GM19397 (cell line): ENCODE measurements around the gene INA.

Experiments
- ATAC-seq: cut with Tn5 transposase; IDR thresholded peaks from one replicate; pipeline ENCODE4 v1.9.1; 2021; ENCODE audit warnings: mild to moderate bottlenecking, moderate library complexity; ENCODE audit not compliant: unreplicated experiment

Gene INA

DNA sequence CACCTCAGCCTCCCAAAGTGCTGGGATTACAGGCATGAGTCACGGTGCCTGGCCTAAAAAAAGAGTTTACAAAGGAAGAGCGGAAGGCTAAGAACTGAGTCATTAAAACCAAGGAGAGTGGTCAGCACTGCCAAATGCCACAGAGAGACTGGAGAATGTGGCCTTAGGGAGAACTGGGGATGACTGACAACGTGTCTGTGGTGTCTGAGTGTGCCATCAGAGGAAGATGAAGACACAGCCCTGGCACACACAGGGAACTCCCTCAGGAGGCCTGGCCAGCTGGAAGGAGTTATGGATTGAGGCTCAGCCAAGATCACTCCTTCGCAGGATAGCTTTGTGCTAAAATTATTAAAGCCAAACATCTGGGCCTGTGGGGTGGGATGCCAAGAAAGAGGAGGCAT lies 3.9 kb upstream of the INA start:
- ATAC-seq, result no peak

DNA sequence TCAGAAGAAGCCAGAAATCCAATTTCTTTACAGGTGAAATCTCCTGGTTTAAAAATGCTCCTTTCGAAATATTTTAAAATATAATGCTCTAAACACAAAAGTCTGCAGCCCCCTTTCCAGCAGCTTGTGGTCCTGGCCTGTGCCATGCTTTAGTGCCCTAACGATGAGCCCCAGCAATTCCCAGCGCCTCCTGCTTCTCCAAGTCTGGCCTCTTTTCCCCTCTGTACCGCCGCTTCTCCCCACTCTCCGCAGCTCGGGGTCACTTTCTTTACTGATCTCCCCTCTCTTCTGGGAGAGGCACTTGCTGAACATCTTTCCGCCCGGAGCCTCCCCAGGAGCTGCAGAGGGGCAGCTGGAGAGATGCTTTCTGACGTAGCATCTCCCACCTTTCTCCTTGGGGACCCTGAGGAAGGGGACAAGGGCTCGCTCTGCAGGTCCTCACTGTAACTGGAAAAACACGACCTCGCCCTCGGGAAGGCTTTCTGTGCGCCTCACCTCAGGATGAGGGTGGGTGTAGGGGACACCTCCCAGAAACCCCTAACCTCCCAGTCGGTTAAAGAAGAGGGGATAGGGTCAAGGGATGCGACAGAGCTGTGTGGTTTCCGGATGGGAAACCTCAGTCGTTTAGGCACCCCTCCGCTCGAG lies 565 bp upstream of the INA start:
- ATAC-seq, result no peak

DNA sequence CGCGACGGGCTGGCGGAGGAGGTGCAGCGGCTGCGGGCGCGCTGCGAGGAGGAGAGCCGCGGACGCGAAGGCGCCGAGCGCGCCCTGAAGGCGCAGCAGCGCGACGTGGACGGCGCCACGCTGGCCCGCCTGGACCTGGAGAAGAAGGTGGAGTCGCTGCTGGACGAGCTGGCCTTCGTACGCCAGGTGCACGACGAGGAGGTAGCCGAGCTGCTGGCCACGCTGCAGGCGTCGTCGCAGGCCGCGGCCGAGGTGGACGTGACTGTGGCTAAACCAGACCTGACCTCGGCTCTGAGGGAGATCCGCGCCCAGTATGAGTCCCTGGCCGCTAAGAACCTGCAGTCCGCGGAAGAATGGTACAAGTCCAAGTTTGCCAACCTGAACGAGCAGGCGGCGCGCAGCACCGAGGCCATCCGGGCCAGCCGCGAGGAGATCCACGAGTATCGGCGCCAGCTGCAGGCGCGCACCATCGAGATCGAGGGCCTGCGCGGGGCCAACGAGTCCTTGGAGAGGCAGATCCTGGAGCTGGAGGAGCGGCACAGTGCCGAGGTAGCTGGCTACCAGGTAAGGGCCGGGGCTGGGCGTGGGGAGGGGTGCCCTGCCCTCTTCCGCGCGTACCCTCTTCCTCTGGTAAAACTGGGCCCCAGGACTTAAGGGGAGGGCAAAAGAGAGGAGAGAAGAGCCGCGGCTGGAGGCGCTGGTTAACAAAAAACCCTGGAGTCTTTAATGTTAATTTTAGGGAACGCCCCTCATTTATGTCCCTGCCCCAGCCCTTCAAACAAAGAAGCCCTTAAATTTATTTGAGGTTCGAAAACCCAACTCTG lies 987 bp downstream of the INA start:
- ATAC-seq, result no peak

DNA sequence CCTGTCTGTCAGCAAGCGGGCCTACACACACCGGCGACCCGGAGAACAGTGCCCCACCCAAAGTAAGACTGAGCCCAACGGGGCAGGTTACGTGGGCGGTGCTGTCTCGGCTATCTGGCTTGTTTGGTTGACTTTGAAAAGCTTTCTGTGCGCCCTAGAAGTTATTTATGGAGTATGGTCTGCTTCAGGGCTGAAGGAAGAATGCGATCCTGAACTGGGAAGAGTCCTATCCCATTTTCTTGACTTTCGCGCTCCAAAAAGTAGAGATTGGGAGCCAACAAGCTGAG lies 1.5 kb downstream of the INA start:
- no peak for ATAC-seq

DNA sequence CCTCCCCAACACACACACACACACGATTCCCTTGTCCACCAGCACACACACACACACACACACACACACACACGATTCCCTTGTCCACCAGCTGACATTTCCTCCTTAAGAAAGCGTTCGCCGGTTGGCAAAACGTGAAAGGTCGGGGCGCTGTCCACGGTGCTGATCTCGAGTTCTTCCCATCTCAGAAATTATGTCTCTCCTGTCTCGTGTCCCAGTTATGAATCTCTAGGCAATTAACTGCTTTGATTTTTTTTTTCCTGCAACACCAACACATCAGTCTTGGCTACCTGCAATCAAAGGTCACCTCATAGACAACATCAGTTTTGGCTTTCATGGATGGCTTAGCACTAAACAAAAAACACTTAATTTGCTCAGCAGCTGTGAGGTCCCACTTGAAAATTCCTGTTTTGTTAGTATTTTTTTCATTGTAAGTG lies 1.9 kb downstream of the INA start:
- no peak for ATAC-seq

DNA sequence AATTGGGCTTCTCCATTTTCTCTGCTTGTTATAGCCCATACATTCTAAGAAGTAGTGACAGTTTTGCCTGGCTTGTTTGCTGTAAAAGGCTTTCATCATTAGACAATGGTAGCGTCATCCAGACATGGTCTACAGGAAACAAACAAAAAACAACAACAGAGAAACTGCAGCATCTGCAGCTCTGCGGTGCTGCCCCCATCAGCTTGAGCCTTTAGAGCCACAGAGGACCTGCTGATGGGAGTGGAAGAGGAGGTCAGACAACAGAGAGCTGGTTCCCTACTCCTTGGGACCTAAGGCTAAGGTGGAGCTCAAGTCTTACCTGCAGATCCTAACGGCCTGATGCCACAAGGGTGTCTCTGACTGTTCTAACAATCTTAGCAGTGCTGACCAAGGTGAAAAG lies 3.1 kb downstream of the INA start:
- ATAC-seq, result no peak

DNA sequence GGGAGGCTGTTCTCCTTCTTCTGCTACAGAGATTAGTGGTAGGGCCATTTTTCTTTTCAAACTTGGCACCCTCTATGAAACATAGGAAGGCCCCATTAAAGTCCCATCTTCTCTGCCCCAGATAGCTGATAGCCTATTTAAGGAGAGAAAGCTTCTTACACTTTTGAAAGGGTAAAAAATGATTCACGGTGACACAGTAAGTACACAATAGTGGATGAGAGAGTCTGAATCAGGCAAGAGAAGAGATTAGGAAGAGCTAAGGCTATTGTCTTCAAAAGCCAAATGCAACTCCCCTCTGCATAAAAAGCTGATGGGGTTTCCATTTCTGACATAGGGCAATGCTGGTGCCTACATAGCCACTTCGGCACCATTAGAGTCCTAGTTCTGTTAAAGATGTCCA lies 3.6 kb downstream of the INA start:
- no peak for ATAC-seq

DNA sequence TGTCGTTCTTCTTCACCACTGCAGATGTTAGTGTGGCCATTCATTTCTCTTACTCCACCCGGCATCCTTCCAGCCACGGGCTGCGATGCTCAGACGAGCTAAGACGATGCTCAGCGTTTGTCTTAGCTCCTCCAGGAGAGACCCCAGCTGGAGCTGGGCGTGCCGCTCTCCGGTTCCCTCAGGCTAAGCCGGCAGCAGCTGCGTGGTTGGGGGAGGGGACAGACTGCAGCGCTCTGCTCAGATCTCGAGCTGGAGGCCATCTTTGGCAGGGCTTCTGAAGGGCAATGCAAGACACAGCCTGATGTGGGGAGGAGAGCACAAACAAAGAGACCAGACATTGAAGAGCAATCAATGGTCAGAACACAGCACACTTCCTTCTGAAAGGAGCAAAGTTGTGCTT lies 4.8 kb downstream of the INA start:
- ATAC-seq, result no peak

DNA sequence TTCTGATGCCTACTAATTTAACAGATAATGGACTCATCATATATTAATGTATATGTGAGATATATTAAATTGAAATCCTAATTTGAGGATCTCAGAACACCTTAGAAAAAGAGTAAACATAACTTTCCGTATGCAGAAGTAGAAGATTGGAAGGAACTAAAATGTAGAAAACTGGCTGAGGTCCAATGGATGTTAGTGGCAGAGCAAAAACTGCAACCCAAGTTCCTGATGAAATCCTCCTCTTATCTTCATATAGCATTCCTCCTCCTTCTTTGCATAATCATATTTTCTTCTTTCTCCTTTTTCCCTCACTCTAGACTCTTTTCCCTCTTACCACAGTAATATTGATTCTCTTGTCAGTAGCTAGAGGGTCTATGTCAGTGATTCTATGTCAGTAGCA lies 6.0 kb downstream of the INA start:
- ATAC-seq, result no peak

DNA sequence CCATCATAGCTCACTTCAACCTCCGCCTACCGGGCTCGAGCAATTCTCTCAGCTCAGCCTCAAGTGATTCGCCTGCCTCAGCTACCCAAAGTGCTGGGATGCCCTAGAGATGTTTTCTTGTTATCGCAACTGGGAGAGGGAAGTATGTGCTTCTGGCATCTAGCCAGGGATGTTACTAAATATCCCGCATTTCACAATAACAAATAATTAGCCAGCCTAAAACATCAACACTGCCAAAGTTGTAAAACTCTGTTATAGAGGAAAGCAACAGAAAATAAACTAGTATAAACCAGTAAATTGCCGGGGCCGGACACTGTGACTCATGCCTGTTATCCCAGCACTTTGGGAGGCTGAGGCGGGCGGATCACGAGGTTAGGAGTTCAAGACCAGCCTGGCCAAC lies 7.2 kb downstream of the INA start:
- no peak for ATAC-seq

DNA sequence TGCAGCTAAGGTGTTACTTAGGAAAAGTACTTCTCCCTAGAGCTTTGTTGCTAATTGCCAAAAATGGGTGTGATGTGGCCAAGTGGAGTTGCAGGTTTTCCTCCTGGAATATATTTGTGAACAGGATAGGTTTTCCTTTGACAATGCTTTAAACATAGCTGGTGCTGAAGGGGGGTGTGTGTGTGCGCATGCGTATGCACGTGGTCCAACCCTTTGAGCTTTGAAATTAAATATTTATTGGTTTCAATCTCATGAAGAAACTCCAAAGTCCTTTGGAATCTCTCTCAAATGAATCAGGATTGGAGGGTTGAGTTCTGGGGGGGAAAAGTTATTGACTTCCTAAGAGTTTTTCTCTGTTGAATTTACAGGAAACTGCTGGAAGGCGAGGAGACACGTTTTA lies 11.1 kb downstream of the INA start:
- ATAC-seq, result no peak

DNA sequence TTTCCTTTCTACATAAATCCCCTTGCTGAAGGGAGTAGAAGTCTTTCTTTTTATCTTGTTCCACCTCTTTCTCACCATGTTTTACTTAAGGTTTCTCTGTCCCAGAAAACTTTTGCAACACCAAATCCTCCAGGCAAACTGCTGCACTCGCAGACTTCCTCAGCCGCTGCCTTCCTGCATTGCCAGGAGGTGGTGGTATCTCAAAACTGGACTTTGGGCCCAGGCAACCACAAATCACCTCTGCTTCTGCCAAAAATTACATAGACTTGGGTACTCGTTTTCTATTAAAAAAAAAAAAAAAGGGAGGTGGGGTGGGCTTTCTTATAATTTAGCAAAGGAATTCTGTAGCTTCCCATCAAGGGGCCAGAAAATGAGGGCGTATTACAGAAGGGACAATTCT lies 14.7 kb downstream of the INA start:
- ATAC-seq, result no peak

DNA sequence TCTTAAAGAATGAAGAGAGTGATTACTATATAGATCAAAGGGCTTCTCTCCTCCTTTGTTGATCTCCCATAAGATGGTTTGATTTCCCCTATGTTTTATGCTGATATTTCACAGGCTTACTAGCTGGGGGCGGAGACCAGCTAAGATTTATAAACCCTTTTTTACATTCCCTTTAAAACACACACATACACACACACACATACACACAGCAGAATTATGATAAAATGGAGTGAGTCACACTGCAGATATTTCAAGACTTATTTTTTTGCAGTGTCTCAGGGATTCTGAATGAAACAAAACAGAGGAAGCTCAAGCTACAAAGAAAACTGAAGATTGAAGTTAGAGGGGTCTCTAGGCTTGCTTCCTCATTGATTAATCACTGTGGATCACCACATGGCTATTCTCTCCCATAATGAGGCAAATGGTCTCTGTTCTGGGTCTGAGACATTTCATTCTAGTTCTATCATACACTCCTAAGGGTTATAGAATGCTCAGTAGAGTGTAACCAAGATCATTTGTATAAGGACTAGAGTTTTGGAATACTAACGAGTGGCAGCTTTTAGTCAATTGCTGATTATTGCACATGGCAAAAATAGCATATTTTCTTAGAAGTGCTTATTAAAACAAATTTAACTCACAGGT lies 18.6 kb downstream of the INA start:
- no peak for ATAC-seq

DNA sequence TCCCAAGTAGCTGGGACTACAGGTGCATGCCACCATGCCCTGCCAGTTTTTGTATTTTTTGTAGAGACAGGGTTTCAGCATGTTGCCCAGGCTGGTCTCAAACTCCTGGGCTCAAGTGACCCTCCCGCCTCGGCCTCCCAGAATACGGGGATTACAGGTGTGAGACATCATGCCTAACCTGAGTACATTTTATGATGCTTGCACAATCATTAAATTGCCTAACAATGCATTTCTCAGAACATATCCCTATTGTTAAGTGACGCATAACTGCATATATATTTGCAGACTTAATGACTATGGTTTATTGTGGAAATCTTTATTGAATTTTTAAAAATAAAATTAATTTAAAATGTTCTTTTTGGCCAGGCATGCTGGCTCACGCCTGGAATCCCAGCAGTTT lies 30.7 kb downstream of the INA start:
- ATAC-seq, result no peak

DNA sequence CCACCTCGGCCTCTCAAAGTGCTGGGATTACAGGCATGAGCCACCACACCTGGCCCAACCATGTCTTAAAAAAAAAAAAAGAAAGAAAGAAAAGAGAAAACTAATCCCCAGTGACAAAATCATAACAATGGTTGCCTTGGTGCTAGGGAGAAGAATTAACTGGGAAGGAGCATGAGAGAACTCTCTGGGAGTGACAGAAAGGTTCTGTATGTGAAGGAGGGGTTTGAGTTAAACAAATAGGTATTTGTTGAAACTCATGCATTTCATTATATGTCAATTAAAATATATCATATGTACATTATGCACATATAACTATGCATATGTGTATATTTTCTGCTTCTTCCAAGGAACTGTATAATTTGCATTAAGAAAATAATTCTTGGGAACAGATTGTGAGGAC lies 33.3 kb downstream of the INA start:
- ATAC-seq, result no peak

DNA sequence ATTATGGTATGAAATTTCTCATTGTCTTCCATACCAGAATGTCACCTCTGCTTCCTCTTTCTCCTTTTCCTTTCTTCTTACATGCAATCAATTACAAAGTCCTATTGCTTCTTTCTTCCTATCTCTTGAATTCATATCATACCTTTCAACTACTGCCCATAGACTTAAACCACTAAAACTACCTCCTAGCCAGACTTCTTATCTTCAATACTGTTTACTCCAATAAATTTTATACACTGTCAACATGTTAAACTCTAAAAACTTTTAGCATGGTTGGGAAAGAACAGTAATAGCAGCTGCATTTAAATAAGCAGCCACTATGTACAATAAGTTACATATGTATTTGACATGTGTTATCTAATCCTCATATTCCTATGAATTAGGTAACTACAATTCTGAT lies 39.1 kb downstream of the INA start:
- no peak for ATAC-seq

DNA sequence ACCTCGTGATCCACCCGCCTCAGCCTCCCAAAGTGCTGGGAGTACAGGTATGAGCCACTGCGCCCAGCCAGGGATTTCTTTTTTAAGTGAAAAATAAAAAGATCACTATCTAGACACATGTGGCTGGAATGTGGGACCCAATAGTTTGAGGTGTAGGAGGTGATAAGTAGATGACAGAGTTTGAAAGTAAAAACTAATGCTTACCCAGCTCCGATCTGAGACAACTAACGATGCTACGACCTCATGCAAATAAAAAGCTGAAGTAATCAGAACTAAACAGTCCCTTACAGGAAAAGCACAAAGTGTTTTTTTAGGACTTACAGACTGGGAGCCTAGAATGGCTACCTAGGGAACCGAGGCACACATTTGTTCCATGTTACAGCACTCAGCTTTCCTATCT lies 51.0 kb downstream of the INA start:
- no peak for ATAC-seq

DNA sequence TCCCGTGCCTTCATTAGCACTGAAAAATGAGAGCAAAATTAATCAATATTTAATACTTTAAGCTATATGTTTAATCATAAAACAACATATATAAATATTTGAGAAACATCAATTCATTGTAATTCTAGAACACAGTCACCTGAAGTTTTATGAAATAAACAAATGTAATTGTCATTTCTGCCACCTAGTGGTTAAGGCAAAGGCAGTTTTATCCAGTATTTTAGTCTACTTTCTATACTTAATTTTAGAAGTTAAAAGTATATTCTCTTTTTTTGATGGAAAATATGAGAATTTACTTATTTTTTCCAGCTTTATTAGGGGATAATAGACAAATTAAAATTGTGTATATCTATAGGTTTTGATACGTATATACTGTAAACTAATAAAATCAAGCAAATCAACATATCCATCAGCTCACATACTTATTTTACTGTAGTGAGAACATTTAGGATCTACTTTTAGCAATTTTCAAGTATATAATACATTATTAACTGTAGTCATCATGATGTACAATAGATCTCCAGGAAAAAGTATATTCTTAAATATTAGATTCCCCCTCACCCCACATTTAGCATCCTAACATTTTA lies 57.1 kb downstream of the INA start:
- no peak for ATAC-seq

DNA sequence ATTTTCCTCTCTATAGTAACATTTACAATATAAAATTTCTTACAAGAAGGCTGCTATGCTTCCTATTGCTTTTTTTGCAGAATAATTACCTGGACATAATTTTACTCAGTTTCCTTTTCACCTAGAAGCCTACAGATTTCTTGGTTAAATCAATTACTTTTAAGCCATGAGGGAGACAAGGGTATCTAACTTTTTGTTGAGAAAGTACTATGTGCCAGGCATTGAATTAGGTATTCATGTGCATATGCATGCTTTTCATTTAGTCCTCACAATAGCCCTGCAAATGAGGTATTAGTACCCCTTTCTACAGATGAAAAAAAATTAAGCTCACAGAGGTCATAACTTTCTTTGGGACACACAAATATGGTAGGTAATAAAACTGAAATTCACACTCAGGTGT lies 57.6 kb downstream of the INA start:
- no peak for ATAC-seq

DNA sequence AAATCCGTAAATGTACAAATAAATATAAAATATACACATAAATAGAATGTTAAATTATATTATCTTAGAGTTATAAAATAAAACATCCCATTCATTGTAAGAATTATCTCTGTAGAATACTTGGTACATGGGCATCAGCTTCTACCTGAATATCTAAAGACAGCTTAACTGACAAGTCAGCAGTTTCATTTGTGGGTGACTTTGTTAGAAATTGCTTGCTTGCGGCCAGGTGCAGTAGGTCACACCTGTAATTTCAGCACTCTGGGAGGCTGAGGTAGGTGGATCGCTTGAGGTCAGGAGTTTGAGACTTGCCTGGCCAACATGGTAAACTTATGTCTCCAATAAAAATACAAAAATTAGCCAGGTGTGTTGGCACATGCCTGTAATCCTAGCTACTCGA lies 59.4 kb downstream of the INA start:
- ATAC-seq, result no peak
